SU-DHL-6 (cell line): Measurements from ENCODE around the gene IDH3G.

Experiments
- EZH2phosphoT487 ChIP-seq: fragments of 200-600 bp; sonication (generic), shearing (Covaris generic); conservative IDR thresholded peaks from 2 replicates; pipeline ENCODE4 v1.6.1; 2018; ENCODE audit warnings: mild to moderate bottlenecking, antibody characterized with exemption, low read length, moderate library complexity, mixed read lengths
- TF ChIP-seq, protein P1 (sequence below): fragments of 200-600 bp; sonication (generic); IDR thresholded peaks from one replicate; pipeline ENCODE4 v1.5.1; 2017; ENCODE audit warnings: antibody characterized with exemption, mild to moderate bottlenecking, low read length, moderate library complexity; ENCODE audit not compliant: insufficient read depth, poor library complexity, severe bottlenecking

DNA sequence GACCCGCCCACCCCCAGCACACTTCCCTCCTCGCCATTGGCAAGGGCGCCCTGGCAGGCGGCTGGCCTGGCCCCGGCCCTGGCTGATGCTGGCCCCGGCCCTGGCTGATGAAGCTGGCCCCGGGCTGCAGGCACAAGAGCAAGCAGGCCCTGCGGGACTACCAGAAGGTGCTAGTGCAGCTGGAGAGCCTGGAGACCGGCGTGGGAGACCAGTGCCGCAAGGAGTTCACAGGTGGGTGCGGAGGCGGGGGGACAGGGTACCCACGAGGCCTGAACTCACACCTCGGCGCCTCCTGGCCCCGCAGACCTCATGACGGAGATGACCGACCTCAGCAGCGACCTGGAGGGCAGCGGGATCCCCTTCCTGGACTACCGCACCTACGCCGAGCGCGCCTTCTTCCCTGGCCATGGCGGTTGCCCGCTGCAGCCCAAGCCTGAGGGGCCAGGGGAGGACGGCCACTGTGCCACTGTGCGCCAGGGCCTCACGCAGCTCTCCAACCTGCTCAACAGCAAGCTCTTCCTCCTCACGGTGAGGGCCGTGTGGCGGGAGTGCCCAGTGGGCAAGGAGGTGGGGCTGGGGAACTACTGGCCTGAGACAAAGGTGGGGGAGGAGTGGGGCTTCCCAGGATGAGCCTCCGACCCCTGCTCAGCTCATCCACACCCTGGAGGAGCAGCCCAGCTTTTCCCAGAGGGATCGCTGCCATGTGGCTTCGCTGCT, 19.4 kb downstream of the IDH3G start:
- TF ChIP-seq, protein P1, sequence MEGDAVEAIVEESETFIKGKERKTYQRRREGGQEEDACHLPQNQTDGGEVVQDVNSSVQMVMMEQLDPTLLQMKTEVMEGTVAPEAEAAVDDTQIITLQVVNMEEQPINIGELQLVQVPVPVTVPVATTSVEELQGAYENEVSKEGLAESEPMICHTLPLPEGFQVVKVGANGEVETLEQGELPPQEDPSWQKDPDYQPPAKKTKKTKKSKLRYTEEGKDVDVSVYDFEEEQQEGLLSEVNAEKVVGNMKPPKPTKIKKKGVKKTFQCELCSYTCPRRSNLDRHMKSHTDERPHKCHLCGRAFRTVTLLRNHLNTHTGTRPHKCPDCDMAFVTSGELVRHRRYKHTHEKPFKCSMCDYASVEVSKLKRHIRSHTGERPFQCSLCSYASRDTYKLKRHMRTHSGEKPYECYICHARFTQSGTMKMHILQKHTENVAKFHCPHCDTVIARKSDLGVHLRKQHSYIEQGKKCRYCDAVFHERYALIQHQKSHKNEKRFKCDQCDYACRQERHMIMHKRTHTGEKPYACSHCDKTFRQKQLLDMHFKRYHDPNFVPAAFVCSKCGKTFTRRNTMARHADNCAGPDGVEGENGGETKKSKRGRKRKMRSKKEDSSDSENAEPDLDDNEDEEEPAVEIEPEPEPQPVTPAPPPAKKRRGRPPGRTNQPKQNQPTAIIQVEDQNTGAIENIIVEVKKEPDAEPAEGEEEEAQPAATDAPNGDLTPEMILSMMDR: no peak
- no peak for TF ChIP-seq EZH2phosphoT487
